Panc1 (cell line): ENCODE measurements around the gene BICRA.

Experiments
- CTCF ChIP-seq: fragments of 450-650 bp; IDR thresholded peaks from 2 replicates; pipeline ENCODE4 v1.5.1; 2017; ENCODE audit warnings: mild to moderate bottlenecking
- POLR2AphosphoS5 ChIP-seq: IDR thresholded peaks from 2 replicates; pipeline ENCODE4 v1.6.1; 2012; ENCODE audit warnings: mild to moderate bottlenecking, low read depth, low read length, moderate library complexity
- REST ChIP-seq, 2 experiments: IDR thresholded peaks; 2 replicates each; pipeline ENCODE4 v1.6.1; 2011 to 2012; ENCODE audit warnings: low read depth in 2 of 2, control low read depth in 1 of 2, low read length in 1 of 2, mild to moderate bottlenecking in 1 of 2, moderate library complexity in 1 of 2; ENCODE audit not compliant: insufficient read depth in 1 of 2
- TCF7L2 ChIP-seq: IDR thresholded peaks from 2 replicates; pipeline ENCODE4 v1.6.1; 2011; ENCODE audit warnings: mild to moderate bottlenecking, low read depth, low read length, inconsistent platforms

GRCh38 chr19:47595944-47596343, 13.0 kb upstream of the BICRA start:
- TF ChIP-seq CTCF, result no peak
- TF ChIP-seq POLR2AphosphoS5, result no peak
- TF ChIP-seq REST (IDR thresholded peaks at IDR 0.05; ENCODE audit: insufficient read depth in 1 of 2, low read depth in 2 of 2, low read length in 1 of 2), result no peak
- TF ChIP-seq TCF7L2, result no peak
